Loucy (cell line): Measurements from ENCODE around the gene OSBP.
"Not testable (repeated sequence)": the region's sequence is repeated elsewhere in the genome, so short reads cannot be mapped to it uniquely, and the experiment has no call there.

Experiments used
- H2AFZ ChIP-seq: fragments of 200-600 bp; sonication (generic); 2 replicates; pipeline ENCODE4 v1.6.0; 2016; ENCODE audit warnings: antibody characterized with exemption, mild to moderate bottlenecking, low read length, moderate library complexity
- H3F3A ChIP-seq: fragments of 200-600 bp; 2 replicates; pipeline ENCODE4 v1.6.0; 2016; ENCODE audit warnings: antibody characterized with exemption, low read depth, mild to moderate bottlenecking
- H3K27me3 ChIP-seq: fragments of 200-600 bp; sonication (generic); 2 replicates; pipeline ENCODE4 v1.6.1; 2014; ENCODE audit warnings: low read length, mild to moderate bottlenecking; ENCODE audit not compliant: insufficient read depth, poor library complexity, severe bottlenecking
- H3K36me3 ChIP-seq: fragments of 200-600 bp; sonication (generic); 2 replicates; pipeline ENCODE4 v1.6.1; 2016; ENCODE audit warnings: low read length; ENCODE audit not compliant: insufficient read depth
- H3K4me1 ChIP-seq: fragments of 200-600 bp; sonication (generic); 2 replicates; pipeline ENCODE4 v1.5.1; 2014; ENCODE audit warnings: low read length, mild to moderate bottlenecking; ENCODE audit not compliant: insufficient read depth, poor library complexity, severe bottlenecking
- H3K4me2 ChIP-seq: fragments of 200-600 bp; sonication (generic); 2 replicates; pipeline ENCODE4 v1.6.0; 2014; ENCODE audit warnings: antibody characterized with exemption, low read length, low read depth, mild to moderate bottlenecking; ENCODE audit not compliant: poor library complexity, severe bottlenecking
- H3K4me3 ChIP-seq: fragments of 200-600 bp; sonication (generic); 2 replicates; pipeline ENCODE4 v1.5.1; 2014; ENCODE audit warnings: low read length, mild to moderate bottlenecking, mixed read lengths; ENCODE audit not compliant: poor library complexity, severe bottlenecking
- H3K79me2 ChIP-seq: fragments of 200-600 bp; sonication (generic); 2 replicates; pipeline ENCODE4 v1.6.1; 2014; ENCODE audit warnings: low read length; ENCODE audit not compliant: insufficient read depth
- H3K9ac ChIP-seq: fragments of 200-600 bp; sonication (generic); 2 replicates; pipeline ENCODE4 v1.6.0; 2014; ENCODE audit warnings: mild to moderate bottlenecking, low read depth, low read length, moderate library complexity; ENCODE audit not compliant: poor library complexity, severe bottlenecking
- H3K9me2 ChIP-seq: fragments of 200-600 bp; sonication (generic); replicated peaks from 2 replicates; pipeline ENCODE4 v1.6.1; 2016; ENCODE audit warnings: low read depth, low read length, mixed read lengths
- H3K9me3 ChIP-seq: fragments of 200-600 bp; sonication (generic); 2 replicates; pipeline ENCODE4 v1.6.1; 2014; ENCODE audit warnings: mild to moderate bottlenecking, antibody characterized with exemption, low read length, low read depth; ENCODE audit not compliant: insufficient read depth
- H4K20me1 ChIP-seq: fragments of 200-600 bp; sonication (generic); 2 replicates; pipeline ENCODE4 v1.6.0; 2014; ENCODE audit warnings: antibody characterized with exemption, low read length, mild to moderate bottlenecking; ENCODE audit not compliant: insufficient read depth, poor library complexity, severe bottlenecking
- CTCF ChIP-seq: fragments of 200-600 bp; sonication (generic); conservative IDR thresholded peaks from 2 replicates; pipeline ENCODE4 v1.5.1; 2014; ENCODE audit warnings: mild to moderate bottlenecking, antibody characterized with exemption, low read length
- EZH2phosphoT487 ChIP-seq: fragments of 200-600 bp; IDR thresholded peaks from 2 replicates; pipeline ENCODE4 v1.6.1; 2018; ENCODE audit warnings: antibody characterized with exemption, mild to moderate bottlenecking, moderate library complexity, borderline replicate concordance

Gene OSBP

DNA sequence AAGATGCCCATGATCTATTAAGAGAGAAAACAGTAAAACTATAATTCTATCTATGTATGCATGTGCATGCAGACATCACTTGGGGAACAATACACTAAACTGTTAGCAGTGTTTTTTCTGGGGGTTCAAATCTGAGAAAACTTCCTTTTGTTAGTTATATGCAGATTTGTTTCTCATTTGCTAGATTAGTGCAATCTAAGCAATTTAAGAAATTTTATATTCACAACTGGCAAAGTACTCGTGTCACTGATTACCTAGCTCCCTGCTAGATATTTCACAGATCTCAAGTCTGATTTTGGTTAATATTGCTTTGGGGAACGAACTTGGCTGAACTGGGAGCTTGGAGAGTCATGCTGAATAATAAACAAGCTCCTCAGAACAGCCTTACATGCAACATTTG, 14.9 kb upstream of the OSBP start:
- H3K4me3 ChIP-seq, result no peak overlapping the region
- no peak overlapping the region for H3K4me2 ChIP-seq
- no peaks in the 10 kb centered on the region for H4K20me1 ChIP-seq
- H3K9me2 ChIP-seq, result no peaks in the 10 kb centered on the region
- no peak overlapping the region for H3K9ac ChIP-seq
- TF ChIP-seq EZH2phosphoT487 (no peak), CTCF (no peak)
- peaks cover 3% of the 10 kb centered on the region; the same call in 1 of the 2 replicates for H3K36me3 ChIP-seq
- H2AFZ ChIP-seq, result no peak overlapping the region
- H3K79me2 ChIP-seq, result no peaks in the 10 kb centered on the region
- H3K9me3 ChIP-seq, result no peaks in the 10 kb centered on the region
- no peaks in the 10 kb centered on the region for H3K4me1 ChIP-seq
- H3K27me3 ChIP-seq, result no peaks in the 10 kb centered on the region
- H3F3A ChIP-seq, result no peaks in the 10 kb centered on the region

DNA sequence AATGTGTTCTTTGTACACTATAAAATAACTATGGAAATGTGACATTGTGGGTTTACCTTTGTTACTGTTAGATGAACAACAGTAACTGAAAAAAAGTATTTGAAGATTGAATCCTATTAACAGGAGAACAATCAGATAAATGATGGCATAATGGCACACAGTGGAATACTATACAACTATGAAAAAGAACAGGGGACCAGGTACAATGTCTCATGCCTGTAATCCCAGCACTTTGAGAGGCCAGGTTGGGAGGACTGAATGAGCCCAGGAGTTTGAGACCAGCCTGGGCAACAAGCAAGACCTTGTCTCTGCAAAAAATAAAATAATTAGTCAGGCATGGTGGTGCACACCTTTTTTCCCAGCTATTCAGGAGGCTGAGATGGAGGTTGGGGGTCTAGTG, 14.4 kb upstream of the OSBP start:
- no peaks in the 10 kb centered on the region for H3K9me3 ChIP-seq
- H3F3A ChIP-seq, result no peaks in the 10 kb centered on the region

DNA sequence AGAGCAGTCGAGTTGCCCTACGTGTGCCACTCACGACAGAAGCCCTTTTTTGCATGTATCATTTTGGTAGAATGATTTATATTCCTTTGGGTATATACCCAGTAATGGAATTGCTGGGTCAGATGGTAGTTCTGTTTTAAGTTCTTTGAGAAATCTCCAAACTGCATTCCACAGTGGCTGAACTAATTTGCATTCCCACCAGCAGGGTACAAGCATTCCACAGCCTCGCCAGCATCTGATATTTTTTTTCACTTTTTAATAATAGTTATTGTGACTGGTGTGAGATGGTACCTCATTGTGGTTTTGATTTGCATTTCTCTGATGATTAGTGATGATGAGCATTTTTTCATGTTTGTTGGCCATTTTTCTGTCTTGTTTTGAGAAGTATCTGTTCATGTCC, 11.4 kb upstream of the OSBP start:
- H3K9me3 ChIP-seq, H2AFZ ChIP-seq, H3F3A ChIP-seq, H3K9me2 ChIP-seq, H3K4me1 ChIP-seq, H3K4me3 ChIP-seq, H3K79me2 ChIP-seq, H3K36me3 ChIP-seq, H3K4me2 ChIP-seq, H4K20me1 ChIP-seq, H3K9ac ChIP-seq, H3K27me3 ChIP-seq: not testable (repeated sequence)

More for the DNA sequence above, 14.4 kb upstream of the OSBP start:
- Histone ChIP-seq H3K4me3 (no peak overlapping the region), H2AFZ (no peak overlapping the region), H3K4me1 (no peaks in the 10 kb centered on the region), H3K27me3 (no peaks in the 10 kb centered on the region), H3K4me2 (no peak overlapping the region), H3K9ac (no peak overlapping the region), H4K20me1 (no peaks in the 10 kb centered on the region), H3K9me2 (no peaks in the 10 kb centered on the region), H3K79me2 (no peaks in the 10 kb centered on the region), H3K36me3 (no peaks in the 10 kb centered on the region)
- TF ChIP-seq CTCF, result no peak

GRCh38 chr11:59625703-59626102, 10.1 kb upstream of the OSBP start:
- H3K36me3 ChIP-seq, result no peaks in the 10 kb centered on the region
- H3K9ac ChIP-seq, result no peak overlapping the region
- no peak overlapping the region for H3K4me2 ChIP-seq
- no peaks in the 10 kb centered on the region for H3K27me3 ChIP-seq
- no peaks in the 10 kb centered on the region for H3K9me3 ChIP-seq
- no peak overlapping the region for H3K4me3 ChIP-seq
- no peaks in the 10 kb centered on the region for H3K9me2 ChIP-seq
- no peaks in the 10 kb centered on the region for H3F3A ChIP-seq
- no peak overlapping the region for H2AFZ ChIP-seq
- H3K79me2 ChIP-seq, result no peaks in the 10 kb centered on the region
- no peaks in the 10 kb centered on the region for H4K20me1 ChIP-seq
- TF ChIP-seq CTCF (no peak), EZH2phosphoT487 (no peak)
- no peaks in the 10 kb centered on the region for H3K4me1 ChIP-seq
